ENCODE measurements around the gene CSK.
A peak's percentile ranks its signal among the peaks of the same experiment; 100 is the strongest.

GRCh38 chr15:74789741-74790079 lies 7.8 kb downstream of the CSK start:
- peak in 1 of 2 donors; percentile 3 for TF ChIP-seq HNF4A (conservative IDR thresholded peaks at IDR 0.05)
- no peak for TF ChIP-seq CTCF (IDR thresholded peaks at IDR 0.05; ENCODE audit: low read depth, low read length, missing input control)
